NT2/D1 (cell line): ENCODE data around the gene CNR2.

Experiments
- SUZ12 ChIP-seq: IDR thresholded peaks from 2 replicates; pipeline ENCODE4 v1.6.1; 2011; ENCODE audit not compliant: insufficient read length, insufficient read depth; ENCODE audit errors: extremely low read depth
- ZNF274 ChIP-seq: IDR thresholded peaks from 2 replicates; pipeline ENCODE4 v1.6.1; 2011; ENCODE audit warnings: mild to moderate bottlenecking, low read depth, low read length

DNA sequence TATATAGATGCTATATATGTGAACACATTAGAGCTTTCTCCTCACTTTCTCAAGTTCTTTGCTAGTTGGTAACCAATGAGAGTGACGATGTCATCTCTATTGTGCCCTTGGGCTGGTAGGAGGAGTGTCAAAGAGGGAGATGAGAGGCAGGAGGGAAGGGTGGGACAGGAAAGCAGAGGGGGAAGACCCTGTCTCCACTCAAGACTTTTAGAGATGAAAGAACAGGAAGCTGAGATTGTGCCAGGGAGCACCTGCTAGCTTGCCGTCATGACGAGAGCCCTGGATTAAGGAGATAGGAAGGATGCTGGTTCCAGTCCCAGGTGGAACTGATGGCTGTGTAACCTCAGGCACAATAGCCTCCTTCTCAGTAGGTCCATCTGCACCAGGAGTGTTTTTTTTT, 16.7 kb downstream of the CNR2 start:
- TF ChIP-seq SUZ12 = no peak
- TF ChIP-seq ZNF274 = no peak
